ENCODE data around the gene COL6A3. TPM values are rescaled to one million over a fixed set of nuclear protein-coding genes. Genes with fewer than 3 reads are reported as not detected.

Gene COL6A3
- total and polyA plus RNA-seq, 2 of the 13 experiments (the other 11 are each of a cell fraction or from before 2014, with no cell fraction given), result 0.03 TPM; not detected in 1

DNA sequence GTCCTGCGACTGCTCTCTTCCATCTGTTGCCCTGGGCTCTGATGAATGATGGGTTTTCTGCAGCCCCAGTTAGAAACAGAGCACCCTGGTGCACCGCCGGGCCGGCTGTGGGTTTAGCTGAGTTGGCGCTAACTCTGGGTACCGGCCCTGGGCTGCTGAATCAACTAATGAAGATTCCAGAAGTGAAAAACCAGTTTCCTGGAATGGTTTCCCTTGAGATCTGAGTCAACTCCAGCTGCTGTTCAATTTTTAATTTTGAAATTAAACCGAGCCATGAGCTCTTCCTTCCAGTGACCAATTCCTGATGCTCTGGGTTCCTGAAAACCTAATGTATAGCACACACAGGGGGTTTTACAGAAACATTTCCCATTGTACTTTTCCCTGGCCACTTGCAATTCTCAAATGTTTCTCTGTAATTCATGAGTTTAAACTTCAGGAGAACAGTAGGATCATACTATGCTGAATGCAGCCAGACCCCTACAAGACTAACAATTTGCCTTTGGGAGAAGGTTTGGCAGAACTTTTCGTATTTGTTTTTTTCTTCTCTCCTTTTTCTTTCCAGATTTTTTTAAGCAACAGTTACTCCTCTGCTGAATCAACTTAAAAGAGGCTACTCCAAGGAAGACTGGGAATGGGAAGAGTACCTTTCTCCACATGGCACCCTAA is 5.5 kb downstream of the COL6A3 start:
- no TSS peak for BruUV-seq (replicated peaks)
- in situ Hi-C loops (cut with HindIII; ENCODE audit: extremely low pct_ligation_motif_present, low pct_unique_long_range_greater_than_20kb), result no loop called here
- intact Hi-C loops (cut with micrococcal nuclease; ENCODE audit: unreplicated experiment), result no loop called here
- CTCF ChIA-PET (ENCODE audit: low intra/inter-chr PET ratio, low total read pairs), result no interaction called here
- ATAC-seq (no peak), FAIRE-seq (no peak), DNase-seq (ENCODE audit: low spot score) (no peak)
- Histone ChIP-seq H3K4me3 (replicated peaks in 1 of 3; ENCODE audit: insufficient read depth in 1 of 3, low read depth in 2 of 3, low read length in 3 of 3) (no peak overlapping the region), H3K4me1 (ENCODE audit: insufficient read depth, low read length) (no peaks in the 10 kb centered on the region), H4K20me1 (ENCODE audit: insufficient read depth, low read length) (no peaks in the 10 kb centered on the region), H3K9ac (ENCODE audit: insufficient read depth, low read depth, low read length) (no peak overlapping the region), H3K79me2 (ENCODE audit: insufficient read depth, low read length) (no peaks in the 10 kb centered on the region), H3K27me3 (ENCODE audit: control insufficient read depth in 1 of 2, insufficient read depth in 2 of 2, low read length in 2 of 2) (peaks cover 9 to 79% of the 10 kb centered on the region in 2 experiments; a peak in 4 of 5 replicates), H3K4me2 (ENCODE audit: low read depth, low read length) (no peak overlapping the region), H2AFZ (ENCODE audit: low read length) (no peak overlapping the region), H3K36me3 (replicated peaks in 1 of 2; ENCODE audit: control insufficient read depth in 1 of 2, insufficient read depth in 2 of 2, low read length in 2 of 2) (no peaks in the 10 kb centered on the region), H3K27ac (ENCODE audit: extremely low read length, insufficient read depth, low read length) (no peak overlapping the region), H3K9me3 (ENCODE audit: low read length) (no peaks in the 10 kb centered on the region)
- 15% methylated on average over 8 of the region's 8 CpGs for WGBS (ENCODE audit: low lambda C conversion rate)
- TF ChIP-seq MAFK (conservative IDR thresholded peaks at IDR 0.05 in 1 of 2, IDR thresholded peaks at IDR 0.05 in 1 of 2; ENCODE audit: low read length in 2 of 2) (peak; percentile 14 to 60; a peak in 2 of 4 replicates), ZSCAN21 (CRISPR knock-in tag; IDR thresholded peaks at IDR 0.05; ENCODE audit: borderline replicate concordance) (no peak)
- POLR2A ChIA-PET, result no interaction called here

DNA sequence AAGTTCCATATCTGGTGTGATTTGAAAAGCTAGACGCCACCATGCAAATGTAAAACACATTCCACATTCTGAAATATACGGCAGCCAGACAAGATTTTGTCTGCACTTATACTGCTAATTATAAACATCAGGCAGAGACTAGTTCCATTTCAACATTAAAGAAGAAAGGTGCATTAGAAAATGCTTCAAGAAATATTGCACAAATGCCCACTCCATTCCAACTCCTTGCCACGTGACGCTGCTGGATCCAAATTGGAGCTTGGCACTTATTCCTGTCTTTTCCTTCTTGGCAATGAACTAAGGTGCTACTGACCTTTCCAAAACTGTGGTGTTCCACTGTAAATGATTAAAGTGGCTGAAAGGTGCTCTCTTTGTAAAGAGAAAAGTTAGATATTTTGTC is 6.3 kb downstream of the COL6A3 start:
- CTCF ChIA-PET (ENCODE audit: low intra/inter-chr PET ratio, low total read pairs), result no interaction called here
- FAIRE-seq, result no peak
- intact Hi-C loops (cut with micrococcal nuclease; ENCODE audit: unreplicated experiment), result no loop called here
- Histone ChIP-seq H3K4me3 (replicated peaks in 1 of 3; ENCODE audit: insufficient read depth in 1 of 3, low read depth in 2 of 3, low read length in 3 of 3) (no peak overlapping the region), H3K9me3 (ENCODE audit: low read length) (no peaks in the 10 kb centered on the region), H3K9ac (ENCODE audit: insufficient read depth, low read depth, low read length) (no peak overlapping the region), H3K4me1 (ENCODE audit: insufficient read depth, low read length) (no peaks in the 10 kb centered on the region), H3K36me3 (replicated peaks in 1 of 2; ENCODE audit: control insufficient read depth in 1 of 2, insufficient read depth in 2 of 2, low read length in 2 of 2) (no peaks in the 10 kb centered on the region), H4K20me1 (ENCODE audit: insufficient read depth, low read length) (no peaks in the 10 kb centered on the region), H3K4me2 (ENCODE audit: low read depth, low read length) (no peak overlapping the region), H2AFZ (ENCODE audit: low read length) (no peak overlapping the region), H3K27me3 (ENCODE audit: control insufficient read depth in 1 of 2, insufficient read depth in 2 of 2, low read length in 2 of 2) (peaks cover 5 to 78% of the 10 kb centered on the region in 2 experiments; a peak in 4 of 5 replicates), H3K27ac (ENCODE audit: extremely low read length, insufficient read depth, low read length) (no peak overlapping the region), H3K79me2 (ENCODE audit: insufficient read depth, low read length) (no peaks in the 10 kb centered on the region)
- WGBS (ENCODE audit: low lambda C conversion rate), result 24% methylated on average over 4 of the region's 4 CpGs
- POLR2A ChIA-PET, result no interaction called here
- in situ Hi-C loops (cut with HindIII; ENCODE audit: extremely low pct_ligation_motif_present, low pct_unique_long_range_greater_than_20kb), result no loop called here
- TF ChIP-seq, protein P1, sequence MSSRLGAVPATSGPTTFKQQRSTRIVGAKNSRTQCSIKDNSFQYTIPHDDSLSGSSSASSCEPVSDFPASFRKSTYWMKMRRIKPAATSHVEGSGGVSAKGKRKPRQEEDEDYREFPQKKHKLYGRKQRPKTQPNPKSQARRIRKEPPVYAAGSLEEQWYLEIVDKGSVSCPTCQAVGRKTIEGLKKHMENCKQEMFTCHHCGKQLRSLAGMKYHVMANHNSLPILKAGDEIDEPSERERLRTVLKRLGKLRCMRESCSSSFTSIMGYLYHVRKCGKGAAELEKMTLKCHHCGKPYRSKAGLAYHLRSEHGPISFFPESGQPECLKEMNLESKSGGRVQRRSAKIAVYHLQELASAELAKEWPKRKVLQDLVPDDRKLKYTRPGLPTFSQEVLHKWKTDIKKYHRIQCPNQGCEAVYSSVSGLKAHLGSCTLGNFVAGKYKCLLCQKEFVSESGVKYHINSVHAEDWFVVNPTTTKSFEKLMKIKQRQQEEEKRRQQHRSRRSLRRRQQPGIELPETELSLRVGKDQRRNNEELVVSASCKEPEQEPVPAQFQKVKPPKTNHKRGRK (CRISPR knock-in tag; IDR thresholded peaks at IDR 0.05), result no peak
- TF ChIP-seq ZNF251 (CRISPR knock-in tag; IDR thresholded peaks at IDR 0.05), result no peak
- TF ChIP-seq, protein P2, sequence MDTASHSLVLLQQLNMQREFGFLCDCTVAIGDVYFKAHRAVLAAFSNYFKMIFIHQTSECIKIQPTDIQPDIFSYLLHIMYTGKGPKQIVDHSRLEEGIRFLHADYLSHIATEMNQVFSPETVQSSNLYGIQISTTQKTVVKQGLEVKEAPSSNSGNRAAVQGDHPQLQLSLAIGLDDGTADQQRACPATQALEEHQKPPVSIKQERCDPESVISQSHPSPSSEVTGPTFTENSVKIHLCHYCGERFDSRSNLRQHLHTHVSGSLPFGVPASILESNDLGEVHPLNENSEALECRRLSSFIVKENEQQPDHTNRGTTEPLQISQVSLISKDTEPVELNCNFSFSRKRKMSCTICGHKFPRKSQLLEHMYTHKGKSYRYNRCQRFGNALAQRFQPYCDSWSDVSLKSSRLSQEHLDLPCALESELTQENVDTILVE (CRISPR knock-in tag; IDR thresholded peaks at IDR 0.05), result no peak
- no peak for TF ChIP-seq FLYWCH1 (CRISPR knock-in tag; IDR thresholded peaks at IDR 0.05)
- BruUV-seq (replicated peaks), result no TSS peak
- ATAC-seq, result no peak
- DNase-seq (ENCODE audit: low spot score), result no peak

All from HepG2 (cell line).